Caco-2 (cell line): ENCODE results near the gene NOX5. TPM values are rescaled to one million over a fixed set of nuclear protein-coding genes. Genes with fewer than 3 reads are reported as not detected.

Source experiments
- BruUV-seq: library from RNA; stranded (reverse); fragments of 400-500 nt; replicated peaks from 2 replicates; lab custom pipeline; 2021; lab: Mats Ljungman, UMichigan
- CTCF ChIA-PET: fragments of 300-600 bp; sonication (Branson Sonifier 250); formaldehyde crosslinking; loops from one replicate; lab custom pipeline; 2022; ENCODE audit warnings: antibody characterized with exemption; lab: Charles Lee
- POLR2A ChIA-PET: fragments of 300-600 bp; sonication (Branson Sonifier 250); formaldehyde crosslinking; loops from one replicate; lab custom pipeline; 2022; ENCODE audit warnings: antibody characterized with exemption; lab: Charles Lee
- DNase-seq, 2 experiments: peaks; one replicate each; pipeline versions ENCODE4 v3.0.0 to v3.0.0-alpha.2; 2020 to 2022
- H3K27me3 ChIP-seq: replicated peaks from 2 replicates; pipeline ENCODE4 v1.6.0; 2011; ENCODE audit warnings: low read length; ENCODE audit not compliant: control insufficient read depth, insufficient read depth
- H3K36me3 ChIP-seq: 2 replicates; pipeline ENCODE4 v1.5.1; 2011; ENCODE audit warnings: low read length; ENCODE audit not compliant: control insufficient read depth, insufficient read depth
- H3K4me1 ChIP-seq: fragments of 250-450 bp; sonication (Bioruptor Pico); 2 replicates; pipeline ENCODE4 v1.5.1; 2020; ENCODE audit warnings: mild to moderate bottlenecking
- H3K4me3 ChIP-seq: 2 replicates; pipeline ENCODE4 v1.5.1; 2011; ENCODE audit warnings: low read depth, mild to moderate bottlenecking, control low read depth, low read length
- H3K9me3 ChIP-seq: fragments of 250-450 bp; sonication (Bioruptor Pico); 2 replicates; pipeline ENCODE4 v1.5.1; 2020; ENCODE audit warnings: mild to moderate bottlenecking, moderate library complexity
- H3K27ac Mint-ChIP-seq: one replicate; pipeline ENCODE4 v1.8.0; 2022; ENCODE audit warnings: mixed read lengths; ENCODE audit not compliant: unreplicated experiment
- H3K27me3 Mint-ChIP-seq: one replicate; pipeline ENCODE4 v1.8.0; 2022; ENCODE audit warnings: mixed read lengths; ENCODE audit not compliant: insufficient read depth, unreplicated experiment
- H3K36me3 Mint-ChIP-seq: one replicate; pipeline ENCODE4 v1.8.0; 2022; ENCODE audit warnings: mild to moderate bottlenecking, mixed read lengths; ENCODE audit not compliant: insufficient read depth, unreplicated experiment
- H3K4me1 Mint-ChIP-seq: one replicate; pipeline ENCODE4 v1.8.0; 2022; ENCODE audit warnings: low read depth, mixed read lengths; ENCODE audit not compliant: unreplicated experiment
- H3K4me3 Mint-ChIP-seq: one replicate; pipeline ENCODE4 v1.8.0; 2022; ENCODE audit warnings: mild to moderate bottlenecking, moderate library complexity, mixed read lengths; ENCODE audit not compliant: unreplicated experiment
- H3K9me3 Mint-ChIP-seq: one replicate; pipeline ENCODE4 v1.8.0; 2022; ENCODE audit warnings: mixed read lengths; ENCODE audit not compliant: unreplicated experiment
- intact Hi-C: fragments of 100-400 bp; cut with micrococcal nuclease; formaldehyde crosslinking; loops from one replicate; pipeline ENCODE4 v1.10.0; 2022; ENCODE audit not compliant: unreplicated experiment
- total RNA-seq: library from RNA; stranded (reverse); gene quantifications from 2 replicates; pipeline ENCODE4 v1.2.3, GENCODE V29; 2022
- TF ChIP-seq, protein P1 (sequence below), 2 experiments: fragments of 200-600 bp in 1 of 2; IDR thresholded peaks; 1 replicate in 1 of 2; 2 replicates in 1 of 2; pipeline versions ENCODE4 v1.5.1 to v1.8.0; 2011 to 2022; ENCODE audit warnings: antibody characterized with exemption in 1 of 2, control low read depth in 1 of 2, inconsistent platforms in 1 of 2, low read depth in 1 of 2, low read length in 1 of 2, mild to moderate bottlenecking in 1 of 2, moderate library complexity in 1 of 2; ENCODE audit not compliant: insufficient read depth in 1 of 2, severe bottlenecking in 1 of 2, unreplicated experiment in 1 of 2

Gene NOX5
- total RNA-seq, 1 experiment from 2014 or later = 0.05 TPM

DNA sequence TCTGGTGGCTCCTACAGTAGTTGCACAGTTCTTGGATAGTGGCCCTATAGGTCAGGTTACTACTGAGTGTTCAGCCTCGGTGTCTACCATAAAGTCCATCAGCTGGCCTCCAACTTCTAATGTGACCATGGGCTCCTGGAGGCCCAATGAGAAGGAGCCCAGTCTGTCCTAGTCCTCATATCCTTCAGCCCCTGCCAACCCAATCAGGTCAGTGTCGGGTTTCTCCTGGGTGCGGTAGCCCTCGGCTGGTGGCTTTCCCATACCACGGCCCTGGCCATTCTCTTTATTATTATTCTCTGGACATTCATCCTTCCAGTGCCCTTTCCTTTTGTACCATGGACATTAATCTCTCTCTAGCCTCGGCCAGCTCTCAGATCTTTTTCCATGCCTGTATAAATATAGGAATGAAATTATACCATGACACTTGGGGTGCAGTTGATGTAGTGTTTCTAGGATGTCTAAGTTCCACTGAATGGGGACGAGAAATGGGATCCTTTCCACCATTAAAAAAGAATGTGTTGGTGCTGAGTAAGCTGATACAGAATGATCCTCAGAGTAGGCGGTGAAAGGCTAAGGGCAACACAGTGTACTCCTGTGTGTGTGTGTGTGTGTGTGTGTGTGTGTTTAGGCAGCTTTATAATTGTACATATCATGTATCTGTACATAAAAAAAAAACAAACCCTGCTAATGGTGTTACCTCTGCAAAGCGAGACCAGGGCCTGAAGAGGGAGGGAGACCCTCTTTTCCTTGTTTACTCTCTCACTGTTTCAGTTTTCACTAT lies 19.3 kb upstream of the NOX5 start:
- peaks cover 14% of the 10 kb centered on the region for H3K4me1 Mint-ChIP-seq
- no peak overlapping the region for H3K4me3 Mint-ChIP-seq
- no peak overlapping the region for H3K27ac Mint-ChIP-seq
- H3K36me3 ChIP-seq = no peaks in the 10 kb centered on the region
- H3K9me3 ChIP-seq = no peaks in the 10 kb centered on the region; the same call in 1 of the 2 replicates
- TF ChIP-seq, protein P1, sequence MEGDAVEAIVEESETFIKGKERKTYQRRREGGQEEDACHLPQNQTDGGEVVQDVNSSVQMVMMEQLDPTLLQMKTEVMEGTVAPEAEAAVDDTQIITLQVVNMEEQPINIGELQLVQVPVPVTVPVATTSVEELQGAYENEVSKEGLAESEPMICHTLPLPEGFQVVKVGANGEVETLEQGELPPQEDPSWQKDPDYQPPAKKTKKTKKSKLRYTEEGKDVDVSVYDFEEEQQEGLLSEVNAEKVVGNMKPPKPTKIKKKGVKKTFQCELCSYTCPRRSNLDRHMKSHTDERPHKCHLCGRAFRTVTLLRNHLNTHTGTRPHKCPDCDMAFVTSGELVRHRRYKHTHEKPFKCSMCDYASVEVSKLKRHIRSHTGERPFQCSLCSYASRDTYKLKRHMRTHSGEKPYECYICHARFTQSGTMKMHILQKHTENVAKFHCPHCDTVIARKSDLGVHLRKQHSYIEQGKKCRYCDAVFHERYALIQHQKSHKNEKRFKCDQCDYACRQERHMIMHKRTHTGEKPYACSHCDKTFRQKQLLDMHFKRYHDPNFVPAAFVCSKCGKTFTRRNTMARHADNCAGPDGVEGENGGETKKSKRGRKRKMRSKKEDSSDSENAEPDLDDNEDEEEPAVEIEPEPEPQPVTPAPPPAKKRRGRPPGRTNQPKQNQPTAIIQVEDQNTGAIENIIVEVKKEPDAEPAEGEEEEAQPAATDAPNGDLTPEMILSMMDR (IDR thresholded peaks at IDR 0.05; ENCODE audit: insufficient read depth in 1 of 2, low read depth in 1 of 2, low read length in 1 of 2, severe bottlenecking in 1 of 2, unreplicated experiment in 1 of 2) = no peak
- intact Hi-C loops = no loop called here
- H3K27me3 Mint-ChIP-seq = no peaks in the 10 kb centered on the region
- POLR2A ChIA-PET = no interaction called here
- no peak overlapping the region for H3K4me3 ChIP-seq
- CTCF ChIA-PET = no interaction called here
- peaks cover 31% of the 10 kb centered on the region for H3K4me1 ChIP-seq
- BruUV-seq = no TSS peak
- no peaks in the 10 kb centered on the region for H3K36me3 Mint-ChIP-seq
- no peaks in the 10 kb centered on the region for H3K27me3 ChIP-seq
- DNase-seq = no peak
- H3K9me3 Mint-ChIP-seq = no peaks in the 10 kb centered on the region

DNA sequence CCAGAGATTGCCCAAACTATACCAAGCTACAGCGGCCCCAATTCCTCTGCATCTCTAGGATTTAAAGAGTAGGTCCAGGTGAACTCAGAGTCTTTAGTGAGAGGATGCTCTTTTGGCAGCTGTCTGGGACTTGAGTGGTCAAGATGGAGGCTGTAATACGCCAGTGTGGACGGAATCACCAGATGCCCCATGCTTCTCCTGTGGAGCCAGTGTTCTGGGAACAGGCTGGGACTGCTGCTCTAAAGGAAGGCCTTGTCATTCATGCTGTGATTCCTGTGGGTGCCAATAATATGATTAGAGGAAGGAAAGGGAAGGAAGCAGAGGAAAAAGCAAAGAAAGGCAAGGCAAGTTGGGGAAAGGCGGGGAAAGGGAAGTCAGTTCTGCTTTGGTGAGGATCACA lies 17.4 kb upstream of the NOX5 start:
- CTCF ChIA-PET = no interaction called here
- no peak for DNase-seq

DNA sequence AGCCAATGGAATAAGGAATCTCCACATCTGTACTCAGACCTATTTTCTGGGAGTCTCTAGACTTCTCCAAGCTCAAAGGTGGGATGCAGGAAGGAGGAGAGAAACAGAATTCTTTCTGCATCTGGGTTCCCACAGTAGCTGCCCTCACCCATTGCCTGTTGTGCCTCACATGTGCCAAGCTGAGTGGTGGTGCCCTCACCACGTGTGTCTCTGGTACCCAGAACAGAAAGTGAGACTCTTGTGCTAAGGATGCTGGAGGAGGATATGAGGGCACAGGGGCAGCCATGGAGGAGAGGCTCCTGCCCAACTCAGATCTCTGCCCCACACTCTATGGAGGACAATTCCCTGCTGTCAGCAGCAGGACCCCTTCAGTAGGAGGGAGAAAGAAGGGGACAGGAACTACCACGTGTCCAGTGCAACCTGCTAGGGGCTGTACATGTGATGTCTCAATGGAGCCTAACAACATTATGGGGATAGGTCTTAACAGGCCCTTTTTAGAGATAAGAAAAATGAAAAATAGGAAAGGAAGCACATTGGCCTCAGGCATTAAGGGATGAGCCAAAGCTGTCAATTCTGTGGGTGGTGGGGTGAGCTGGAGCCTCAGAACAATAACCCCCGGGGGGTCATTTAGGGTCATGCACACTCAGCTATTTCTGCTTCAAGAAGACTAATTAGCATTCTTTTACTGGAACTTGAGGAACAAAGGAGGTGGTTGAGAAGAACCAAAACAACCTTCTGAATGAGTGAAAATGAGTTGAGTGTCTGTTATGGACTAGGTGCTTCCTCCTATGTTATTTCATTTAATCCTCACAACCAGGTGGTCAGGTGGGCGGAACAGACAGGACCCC lies 16.3 kb upstream of the NOX5 start:
- no peak overlapping the region for H3K27ac Mint-ChIP-seq
- H3K36me3 Mint-ChIP-seq = no peaks in the 10 kb centered on the region
- no peaks in the 10 kb centered on the region for H3K9me3 Mint-ChIP-seq
- TF ChIP-seq, protein P1 (IDR thresholded peaks at IDR 0.05; ENCODE audit: insufficient read depth in 1 of 2, low read depth in 1 of 2, low read length in 1 of 2, severe bottlenecking in 1 of 2, unreplicated experiment in 1 of 2) = no peak
- H3K4me3 Mint-ChIP-seq = no peak overlapping the region
- no peaks in the 10 kb centered on the region for H3K4me1 Mint-ChIP-seq
- no peaks in the 10 kb centered on the region for H3K27me3 Mint-ChIP-seq
- no peak for DNase-seq
- CTCF ChIA-PET = no interaction called here
- H3K4me1 ChIP-seq = peaks cover 11% of the 10 kb centered on the region; the same call in 1 of the 2 replicates
- H3K9me3 ChIP-seq = no peaks in the 10 kb centered on the region
- POLR2A ChIA-PET = no interaction called here
- H3K27me3 ChIP-seq = no peaks in the 10 kb centered on the region
- H3K4me3 ChIP-seq = no peak overlapping the region
- H3K36me3 ChIP-seq = no peaks in the 10 kb centered on the region
- BruUV-seq = no TSS peak
- intact Hi-C loops = no loop called here

More for the DNA sequence above, 17.4 kb upstream of the NOX5 start:
- Histone ChIP-seq H3K4me1 (peaks cover 20% of the 10 kb centered on the region), H3K4me3 (no peak overlapping the region), H3K36me3 (no peaks in the 10 kb centered on the region), H3K9me3 (no peaks in the 10 kb centered on the region), H3K27me3 (no peaks in the 10 kb centered on the region)
- intact Hi-C loops = no loop called here
- Mint-ChIP-seq H3K27ac (no peak overlapping the region), H3K27me3 (no peaks in the 10 kb centered on the region), H3K4me1 (peaks cover 6% of the 10 kb centered on the region), H3K4me3 (no peak overlapping the region), H3K36me3 (no peaks in the 10 kb centered on the region), H3K9me3 (no peaks in the 10 kb centered on the region)
- TF ChIP-seq, protein P1 (IDR thresholded peaks at IDR 0.05; ENCODE audit: insufficient read depth in 1 of 2, low read depth in 1 of 2, low read length in 1 of 2, severe bottlenecking in 1 of 2, unreplicated experiment in 1 of 2) = no peak
- POLR2A ChIA-PET = no interaction called here
- no TSS peak for BruUV-seq
